22Rv1 (cell line): Measurements from ENCODE around the gene CDYL.

Experiments
- ZFX ChIP-seq: fragments of 450-650 bp; IDR thresholded peaks from 2 replicates; pipeline ENCODE4 v1.6.1; 2017; ENCODE audit warnings: antibody characterized with exemption, borderline replicate concordance
- TF ChIP-seq, protein P1 (sequence below): fragments of 450-650 bp; IDR thresholded peaks from 2 replicates; pipeline ENCODE4 v1.5.1; 2017; ENCODE audit warnings: mild to moderate bottlenecking

DNA sequence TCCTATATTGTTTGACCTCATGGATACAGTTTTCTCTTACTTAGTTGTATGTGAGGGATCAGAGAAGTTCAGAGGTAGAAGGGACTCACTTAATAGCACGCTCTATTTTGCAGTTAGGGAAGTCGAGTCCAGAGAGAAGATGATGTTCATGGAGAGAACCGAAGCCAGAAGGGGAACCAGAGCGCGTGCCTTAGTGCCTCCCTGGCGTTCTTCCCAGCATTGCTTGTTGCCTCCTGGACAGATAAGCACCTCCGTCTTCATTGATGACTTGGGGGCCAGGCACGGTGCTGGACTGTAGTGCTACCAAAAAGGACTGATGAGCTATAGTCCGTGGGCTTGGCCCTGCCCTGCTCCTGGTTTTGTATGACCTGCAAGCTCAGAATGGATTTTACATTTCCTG, 117.8 kb downstream of the CDYL start:
- TF ChIP-seq, protein P1, sequence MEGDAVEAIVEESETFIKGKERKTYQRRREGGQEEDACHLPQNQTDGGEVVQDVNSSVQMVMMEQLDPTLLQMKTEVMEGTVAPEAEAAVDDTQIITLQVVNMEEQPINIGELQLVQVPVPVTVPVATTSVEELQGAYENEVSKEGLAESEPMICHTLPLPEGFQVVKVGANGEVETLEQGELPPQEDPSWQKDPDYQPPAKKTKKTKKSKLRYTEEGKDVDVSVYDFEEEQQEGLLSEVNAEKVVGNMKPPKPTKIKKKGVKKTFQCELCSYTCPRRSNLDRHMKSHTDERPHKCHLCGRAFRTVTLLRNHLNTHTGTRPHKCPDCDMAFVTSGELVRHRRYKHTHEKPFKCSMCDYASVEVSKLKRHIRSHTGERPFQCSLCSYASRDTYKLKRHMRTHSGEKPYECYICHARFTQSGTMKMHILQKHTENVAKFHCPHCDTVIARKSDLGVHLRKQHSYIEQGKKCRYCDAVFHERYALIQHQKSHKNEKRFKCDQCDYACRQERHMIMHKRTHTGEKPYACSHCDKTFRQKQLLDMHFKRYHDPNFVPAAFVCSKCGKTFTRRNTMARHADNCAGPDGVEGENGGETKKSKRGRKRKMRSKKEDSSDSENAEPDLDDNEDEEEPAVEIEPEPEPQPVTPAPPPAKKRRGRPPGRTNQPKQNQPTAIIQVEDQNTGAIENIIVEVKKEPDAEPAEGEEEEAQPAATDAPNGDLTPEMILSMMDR, result no peak
- TF ChIP-seq ZFX, result no peak
